HG02610 (cell line): ENCODE measurements around the gene ZFYVE9.
"Not testable (repeated sequence)": the region's sequence is repeated elsewhere in the genome, so short reads cannot be mapped to it uniquely, and the experiment has no call there.

ENCODE experiments used
- ATAC-seq: cut with Tn5 transposase; IDR thresholded peaks from one replicate; pipeline ENCODE4 v1.9.1; 2021; ENCODE audit warnings: mild to moderate bottlenecking, moderate library complexity; ENCODE audit not compliant: unreplicated experiment

Gene ZFYVE9

GRCh38 chr1:52150946-52151345, 9.1 kb downstream of the ZFYVE9 start:
- no peak for ATAC-seq

- ATAC-seq: no peak
Observed at GRCh38 chr1:52152572-52152971, 10.7 kb downstream of the ZFYVE9 start.

DNA sequence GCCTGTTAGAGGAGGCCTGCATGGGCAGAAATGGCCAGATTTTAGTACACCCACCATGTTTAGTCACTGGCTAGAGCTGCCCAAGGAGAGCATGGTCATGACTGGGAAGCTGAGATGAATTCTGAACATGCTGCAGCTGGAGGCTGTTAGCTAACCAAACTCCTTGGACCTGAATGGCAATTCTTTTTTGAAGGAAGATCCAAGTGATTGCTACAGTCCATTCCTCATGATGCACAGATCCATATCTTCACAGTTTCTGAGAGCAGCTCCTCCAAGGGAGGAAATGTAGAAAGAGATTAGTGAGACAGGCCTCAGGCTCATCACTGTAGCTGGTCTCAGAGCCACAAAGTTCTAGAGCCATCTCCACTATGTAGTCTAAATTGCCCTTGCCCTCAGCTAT, 11.1 kb downstream of the ZFYVE9 start:
- no peak for ATAC-seq

GRCh38 chr1:52153898-52154297, 12.0 kb downstream of the ZFYVE9 start:
- no peak for ATAC-seq

DNA sequence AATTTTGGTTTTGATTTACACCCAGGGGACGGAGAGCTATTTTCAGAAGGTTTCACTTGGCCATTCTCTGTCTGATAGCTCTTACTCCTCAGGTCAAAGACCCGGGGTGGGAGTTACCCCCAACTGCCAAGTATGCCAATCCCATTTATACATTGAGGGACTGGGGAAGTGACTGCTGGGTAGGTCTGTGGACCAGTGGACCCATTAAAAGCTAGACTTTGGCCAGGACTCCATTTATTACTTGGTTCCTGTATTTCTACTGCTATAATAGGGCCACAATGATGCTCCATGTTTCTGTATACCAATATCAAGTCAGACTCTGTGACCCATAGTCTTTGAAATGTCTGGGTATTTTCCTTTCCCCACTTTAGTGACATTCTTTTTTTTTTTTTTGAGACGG, 14.6 kb downstream of the ZFYVE9 start:
- no peak for ATAC-seq

GRCh38 chr1:52157582-52157981, 15.7 kb downstream of the ZFYVE9 start:
- ATAC-seq: no peak

DNA sequence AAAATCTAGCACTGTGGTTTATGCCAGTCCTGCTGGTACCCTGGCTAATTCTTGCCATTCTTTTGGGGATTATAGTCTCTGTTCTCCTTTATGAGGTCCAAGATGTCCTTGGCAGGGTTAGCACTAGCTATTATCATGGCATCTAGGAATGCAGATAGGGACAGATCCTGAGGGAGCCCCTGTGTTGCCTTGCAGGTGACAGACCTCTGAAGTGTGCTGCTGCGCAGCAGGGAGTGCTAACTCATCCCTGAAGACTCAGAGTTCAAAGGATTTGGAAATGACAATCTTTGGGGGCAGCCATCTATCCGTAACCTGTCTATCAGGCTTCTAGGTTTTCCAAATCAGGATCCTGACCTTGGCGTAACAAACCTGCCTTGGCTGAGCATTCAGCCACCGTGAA, 16.3 kb downstream of the ZFYVE9 start:
- ATAC-seq: no peak

DNA sequence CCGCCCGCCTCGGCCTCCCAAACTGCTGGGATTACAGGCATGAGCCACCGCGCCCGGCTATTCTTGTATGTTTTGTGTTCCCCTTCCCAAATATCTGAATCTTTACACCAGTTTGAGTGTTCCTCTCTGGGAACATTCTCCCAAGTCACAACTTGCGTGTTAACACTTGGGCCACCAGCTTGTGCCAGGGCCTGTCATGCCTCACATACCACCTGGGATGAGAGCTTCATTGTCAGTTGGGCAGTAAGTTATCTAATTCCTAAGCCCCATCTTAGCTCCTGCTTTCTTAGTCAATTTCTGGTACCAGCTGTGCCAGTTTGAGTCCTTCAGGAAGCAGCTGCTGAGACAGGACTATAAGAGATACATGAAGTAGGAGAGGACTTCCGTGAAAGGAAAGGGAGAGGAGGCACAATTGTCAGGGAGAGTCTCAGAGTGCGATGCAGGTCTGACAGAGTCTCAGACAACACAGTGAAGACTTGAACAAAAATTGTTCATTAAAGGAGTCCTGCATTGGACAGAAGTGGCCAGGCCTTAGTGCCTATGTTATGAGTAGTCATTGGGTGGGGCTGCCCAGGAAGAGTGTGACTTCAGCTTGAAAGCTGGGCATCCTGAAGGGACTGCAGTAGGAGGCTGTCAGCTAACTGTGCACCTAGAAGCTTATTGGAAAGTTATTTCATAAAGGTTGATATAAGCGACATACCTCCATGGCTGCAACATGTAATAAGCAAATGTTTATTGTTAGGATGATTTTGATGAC, 17.3 kb downstream of the ZFYVE9 start:
- ATAC-seq: no peak

GRCh38 chr1:52162947-52163346, 21.1 kb downstream of the ZFYVE9 start:
- ATAC-seq: no peak

GRCh38 chr1:52164604-52165003, 22.7 kb downstream of the ZFYVE9 start:
- ATAC-seq: no peak

- ATAC-seq: no peak
Observed at GRCh38 chr1:52166996-52167753, 25.3 kb downstream of the ZFYVE9 start.

- no peak for ATAC-seq
Observed at GRCh38 chr1:52168373-52169080, 26.6 kb downstream of the ZFYVE9 start.

DNA sequence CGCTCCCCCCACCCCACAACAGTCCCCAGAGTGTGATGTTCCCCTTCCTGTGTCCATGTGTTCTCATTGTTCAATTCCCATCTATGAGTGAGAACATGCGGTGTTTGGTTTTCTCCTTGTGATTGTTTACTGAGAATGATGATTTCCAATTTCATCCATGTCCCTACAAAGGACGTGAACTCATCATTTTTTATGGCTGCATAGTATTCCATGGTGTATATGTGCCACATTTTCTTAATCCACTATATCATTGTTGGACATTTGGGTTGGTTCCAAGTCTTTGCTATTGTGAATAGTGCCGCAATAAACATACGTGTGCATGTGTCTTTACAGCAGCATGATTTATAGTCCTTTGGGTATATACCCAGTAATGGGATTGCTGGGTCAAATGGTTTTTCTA, 29.3 kb downstream of the ZFYVE9 start:
- not testable (repeated sequence) for ATAC-seq

GRCh38 chr1:52179073-52179472, 37.2 kb downstream of the ZFYVE9 start:
- ATAC-seq: no peak

DNA sequence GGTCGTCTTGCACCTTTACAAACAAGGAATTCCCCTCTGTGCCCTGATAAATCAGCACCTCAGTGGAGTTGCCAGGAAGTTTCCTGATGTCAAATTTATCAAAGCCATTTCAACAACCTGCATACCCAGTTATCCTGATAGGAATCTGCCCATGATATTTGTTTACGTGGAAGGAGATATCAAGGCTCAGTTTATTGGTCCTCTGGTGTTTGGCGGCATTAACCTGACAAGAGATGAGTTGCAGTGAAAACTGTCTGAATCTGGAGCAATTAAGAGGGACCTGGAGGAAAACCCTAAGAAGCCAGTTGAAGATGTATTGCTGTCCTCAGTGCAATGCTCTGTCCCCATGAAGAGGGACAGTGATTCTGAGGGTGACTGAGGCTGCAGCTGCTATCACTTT, 38.3 kb downstream of the ZFYVE9 start:
- ATAC-seq: no peak

- not testable (repeated sequence) for ATAC-seq
Observed at GRCh38 chr1:52181759-52182158, 39.9 kb downstream of the ZFYVE9 start.

GRCh38 chr1:52182328-52182727, 40.4 kb downstream of the ZFYVE9 start:
- ATAC-seq: not testable (repeated sequence)

GRCh38 chr1:52182874-52183400, 41.0 kb downstream of the ZFYVE9 start:
- ATAC-seq: no peak

GRCh38 chr1:52186449-52186848, 44.6 kb downstream of the ZFYVE9 start:
- no peak for ATAC-seq

DNA sequence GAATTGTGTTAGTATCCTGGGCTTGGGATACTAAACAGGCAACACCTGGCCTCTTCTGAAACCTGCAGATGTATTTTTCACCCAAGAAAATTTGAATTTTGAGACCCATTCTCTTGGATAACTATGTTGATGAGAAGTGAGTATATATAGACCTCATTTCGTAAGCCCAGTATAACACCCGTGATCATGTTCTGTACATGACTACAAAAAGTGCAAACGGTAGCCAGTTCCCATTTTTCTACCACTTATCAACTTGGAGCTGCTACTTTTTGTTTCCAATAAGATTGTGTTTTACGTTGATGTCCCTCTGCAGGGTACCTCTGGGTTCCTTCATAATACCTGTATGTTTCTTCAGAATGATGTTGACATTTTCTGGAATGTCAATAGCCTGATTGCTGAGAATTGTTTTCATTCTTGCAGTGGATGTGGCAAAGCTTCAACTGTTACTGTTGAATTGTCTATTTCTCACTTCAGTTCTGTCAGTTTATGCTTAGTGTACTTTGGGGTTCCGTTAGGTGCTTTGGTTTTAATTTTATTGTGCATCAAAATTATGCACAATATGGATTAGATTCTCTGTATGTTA, 48.1 kb downstream of the ZFYVE9 start:
- no peak for ATAC-seq
